ENCODE results near the gene SLC44A3. TPM values are rescaled to one million over a fixed set of nuclear protein-coding genes. Genes with fewer than 3 reads are reported as not detected.

Gene SLC44A3
- total and polyA plus RNA-seq, 2 of the 4 experiments (the other 2 are of a cell fraction): 0.31 to 0.54 TPM

DNA sequence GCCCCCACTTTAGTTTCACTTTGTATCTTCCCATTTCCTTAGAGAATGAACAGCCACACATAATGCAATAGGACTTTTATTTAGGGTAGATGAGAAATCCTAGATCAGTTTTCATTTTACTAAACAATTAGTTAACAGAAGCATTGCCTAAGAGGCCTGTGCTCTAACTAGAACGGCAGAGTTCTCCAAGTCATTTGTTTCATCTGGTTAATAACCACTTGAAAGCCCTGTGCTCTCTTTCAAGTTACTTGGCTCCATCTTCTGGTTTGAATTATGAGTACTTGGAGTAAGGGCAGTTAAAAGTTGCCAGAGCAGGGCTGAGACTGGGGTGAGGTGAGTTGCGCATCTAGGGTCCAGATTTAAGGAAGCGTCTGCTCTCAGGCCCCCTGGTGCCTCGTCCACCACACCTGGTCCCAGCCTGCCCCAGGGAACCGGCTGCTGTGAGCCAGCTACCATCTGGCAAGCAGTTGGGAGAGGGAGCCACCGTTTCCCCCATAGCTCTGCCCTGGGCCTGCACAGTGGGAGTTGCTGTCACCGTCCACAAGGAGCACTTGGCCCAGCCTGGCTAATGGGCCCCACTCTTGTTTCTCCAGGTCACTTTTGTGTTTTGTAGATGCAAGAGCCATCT is 18.1 kb upstream of the SLC44A3 start:
- Histone ChIP-seq H3K56ac (ENCODE audit: extremely low read depth, insufficient read depth, low read length) (peak overlapping the region; percentile 90), H4K20me1 (ENCODE audit: insufficient read depth, low read length) (no peaks in the 10 kb centered on the region), H3K27ac (ENCODE audit: insufficient read depth, low read length) (peak overlapping the region; percentile 90), H3K18ac (ENCODE audit: low read depth, low read length) (peak overlapping the region; percentile 66), H3K4me2 (ENCODE audit: low read depth, low read length) (peak overlapping the region; percentile 83), H2AFZ (replicated peaks; ENCODE audit: low read length, poor library complexity) (peak overlapping the region; percentile 81), H4K8ac (ENCODE audit: low read depth in 2 of 2, low read length in 2 of 2) (peak overlapping the region; percentile 69 to 93), H3K9me1 (ENCODE audit: insufficient read depth, low read length) (0 out of 2 replicates have a peak, but pooled peaks cover 5% of the 10 kb centered on the region), H3K9ac (ENCODE audit: low read depth, low read length) (peak overlapping the region; percentile 73), H3K4ac (ENCODE audit: low read depth, low read length) (peak overlapping the region; percentile 93), H2BK15ac (ENCODE audit: low read depth, low read length) (peak overlapping the region; percentile 94), H3K27me3 (ENCODE audit: control insufficient read depth, insufficient read depth, low read length) (no peaks in the 10 kb centered on the region), H3K23ac (ENCODE audit: low read depth, low read length) (peak overlapping the region; percentile 19; the same call in 1 of the 2 replicates), H3K4me3 (ENCODE audit: insufficient read depth, low read depth, low read length) (peak overlapping the region; percentile 13; the same call in 1 of the 2 replicates), H4K91ac (ENCODE audit: insufficient read depth, low read depth, low read length) (peak overlapping the region; percentile 95), H3K79me1 (ENCODE audit: low read depth in 1 of 2, low read length in 2 of 2) (no peaks in the 10 kb centered on the region), H4K5ac (ENCODE audit: low read depth, low read length) (peak overlapping the region; percentile 93), H2BK20ac (ENCODE audit: low read depth, low read length) (peak overlapping the region; percentile 88), H2BK5ac (ENCODE audit: low read depth, low read length, poor library complexity, severe bottlenecking) (peak overlapping the region; percentile 88), H3K14ac (replicated peaks; ENCODE audit: low read depth, low read length) (peak overlapping the region; percentile 79), H3K4me1 (ENCODE audit: control insufficient read depth, insufficient read depth, low read length) (peaks cover 14% of the 10 kb centered on the region), H2AK9ac (replicated peaks; ENCODE audit: low read depth, low read length, poor library complexity) (peak overlapping the region; percentile 53), H3K9me3 (ENCODE audit: control insufficient read depth, insufficient read depth, low read length) (no peaks in the 10 kb centered on the region), H3K36me3 (ENCODE audit: control insufficient read depth, insufficient read depth, low read length) (no peaks in the 10 kb centered on the region), H2AK5ac (ENCODE audit: low read depth, low read length) (peak overlapping the region; percentile 99), H2BK120ac (ENCODE audit: low read depth, low read length) (peak overlapping the region; percentile 97)
- peak; percentile 94 for DNase-seq
- in situ Hi-C loops (cut with MboI; ENCODE audit: low sequenced_read_pairs) (loop anchor here (5.0 to 25.0 kb wide), 2 partner anchors 280 to 740 kb away; no protein-coding TSS in a partner anchor), dilution Hi-C loops (cut with HindIII; ENCODE audit: low sequenced_read_pairs, unreplicated experiment) (no loop called here), intact Hi-C loops (cut with micrococcal nuclease) (loop anchor here (1.0 to 10.0 kb wide), 9 partner anchors 73 to 897 kb away; partner anchors contain the start of gene GCLM)
- POLR2A ChIA-PET (ENCODE audit: unreplicated experiment): interaction anchor here (1.0 to 1.4 kb wide), 3 partner anchors 112 to 271 kb away, joined by 3 to 4 read pairs (median 3); no protein-coding TSS in a partner anchor
- 53% methylated on average over 4 of the region's 7 CpGs; no CpG with 5 or more reads in 1 of the 2 experiments for WGBS, 2 experiments (ENCODE audit: extremely low coverage in 2 of 2, insufficient read length in 1 of 2)
- TF ChIP-seq FOS (IDR thresholded peaks at IDR 0.05; ENCODE audit: low read depth, low read length) (no peak), MXI1 (IDR thresholded peaks at IDR 0.05; ENCODE audit: borderline replicate concordance, low read depth, low read length) (no peak), RAD21 (IDR thresholded peaks at IDR 0.05; ENCODE audit: low read length) (peak; percentile 95), MAZ (IDR thresholded peaks at IDR 0.05; ENCODE audit: borderline replicate concordance, low read depth, low read length) (no peak), CEBPB (IDR thresholded peaks at IDR 0.05; ENCODE audit: low read depth, low read length) (peak; percentile 87), POLR2A (IDR thresholded peaks at IDR 0.05; ENCODE audit: low read depth, low read length) (0 out of 2 replicates have a peak, but pooled peaks have one; percentile 40), SMC3 (IDR thresholded peaks at IDR 0.05; ENCODE audit: low read depth, low read length) (peak; percentile 97)
- TF ChIP-seq, protein P1, sequence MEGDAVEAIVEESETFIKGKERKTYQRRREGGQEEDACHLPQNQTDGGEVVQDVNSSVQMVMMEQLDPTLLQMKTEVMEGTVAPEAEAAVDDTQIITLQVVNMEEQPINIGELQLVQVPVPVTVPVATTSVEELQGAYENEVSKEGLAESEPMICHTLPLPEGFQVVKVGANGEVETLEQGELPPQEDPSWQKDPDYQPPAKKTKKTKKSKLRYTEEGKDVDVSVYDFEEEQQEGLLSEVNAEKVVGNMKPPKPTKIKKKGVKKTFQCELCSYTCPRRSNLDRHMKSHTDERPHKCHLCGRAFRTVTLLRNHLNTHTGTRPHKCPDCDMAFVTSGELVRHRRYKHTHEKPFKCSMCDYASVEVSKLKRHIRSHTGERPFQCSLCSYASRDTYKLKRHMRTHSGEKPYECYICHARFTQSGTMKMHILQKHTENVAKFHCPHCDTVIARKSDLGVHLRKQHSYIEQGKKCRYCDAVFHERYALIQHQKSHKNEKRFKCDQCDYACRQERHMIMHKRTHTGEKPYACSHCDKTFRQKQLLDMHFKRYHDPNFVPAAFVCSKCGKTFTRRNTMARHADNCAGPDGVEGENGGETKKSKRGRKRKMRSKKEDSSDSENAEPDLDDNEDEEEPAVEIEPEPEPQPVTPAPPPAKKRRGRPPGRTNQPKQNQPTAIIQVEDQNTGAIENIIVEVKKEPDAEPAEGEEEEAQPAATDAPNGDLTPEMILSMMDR (conservative IDR thresholded peaks at IDR 0.05; ENCODE audit: low read depth, low read length): peak; percentile 88
- TF ChIP-seq, protein P2, sequence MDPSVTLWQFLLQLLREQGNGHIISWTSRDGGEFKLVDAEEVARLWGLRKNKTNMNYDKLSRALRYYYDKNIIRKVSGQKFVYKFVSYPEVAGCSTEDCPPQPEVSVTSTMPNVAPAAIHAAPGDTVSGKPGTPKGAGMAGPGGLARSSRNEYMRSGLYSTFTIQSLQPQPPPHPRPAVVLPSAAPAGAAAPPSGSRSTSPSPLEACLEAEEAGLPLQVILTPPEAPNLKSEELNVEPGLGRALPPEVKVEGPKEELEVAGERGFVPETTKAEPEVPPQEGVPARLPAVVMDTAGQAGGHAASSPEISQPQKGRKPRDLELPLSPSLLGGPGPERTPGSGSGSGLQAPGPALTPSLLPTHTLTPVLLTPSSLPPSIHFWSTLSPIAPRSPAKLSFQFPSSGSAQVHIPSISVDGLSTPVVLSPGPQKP (IDR thresholded peaks at IDR 0.05; ENCODE audit: borderline replicate concordance, low read depth, low read length): no peak
- peak; percentile 76 for ATAC-seq (ENCODE audit: low read depth)
- BruUV-seq (replicated peaks): no TSS peak
- CTCF ChIA-PET: interaction anchor here (0.6 to 1.4 kb wide), 7 partner anchors 37 to 285 kb away, joined by 3 to 10 read pairs (median 4); no protein-coding TSS in a partner anchor

Measured in IMR-90 (cell line).